GM21529 (cell line): ENCODE results near the gene TAAR8.
"Not testable (repeated sequence)": the region's sequence is repeated elsewhere in the genome, so short reads cannot be mapped to it uniquely, and the experiment has no call there.

Source experiments
- ATAC-seq: cut with Tn5 transposase; IDR thresholded peaks from one replicate; pipeline ENCODE4 v1.9.1; 2021; ENCODE audit not compliant: unreplicated experiment

TAAR8 gene

GRCh38 chr6:132537977-132538376 lies 14.5 kb upstream of the TAAR8 start, which contains the start of gene TAAR9:
TSS of gene TAAR9 (plus strand) at chr6:132538277. CDS start at chr6:132538290, 13 bp downstream.
- no peak for ATAC-seq

- ATAC-seq, result no peak
Observed at GRCh38 chr6:132544826-132545225, 7.6 kb upstream of the TAAR8 start.

DNA sequence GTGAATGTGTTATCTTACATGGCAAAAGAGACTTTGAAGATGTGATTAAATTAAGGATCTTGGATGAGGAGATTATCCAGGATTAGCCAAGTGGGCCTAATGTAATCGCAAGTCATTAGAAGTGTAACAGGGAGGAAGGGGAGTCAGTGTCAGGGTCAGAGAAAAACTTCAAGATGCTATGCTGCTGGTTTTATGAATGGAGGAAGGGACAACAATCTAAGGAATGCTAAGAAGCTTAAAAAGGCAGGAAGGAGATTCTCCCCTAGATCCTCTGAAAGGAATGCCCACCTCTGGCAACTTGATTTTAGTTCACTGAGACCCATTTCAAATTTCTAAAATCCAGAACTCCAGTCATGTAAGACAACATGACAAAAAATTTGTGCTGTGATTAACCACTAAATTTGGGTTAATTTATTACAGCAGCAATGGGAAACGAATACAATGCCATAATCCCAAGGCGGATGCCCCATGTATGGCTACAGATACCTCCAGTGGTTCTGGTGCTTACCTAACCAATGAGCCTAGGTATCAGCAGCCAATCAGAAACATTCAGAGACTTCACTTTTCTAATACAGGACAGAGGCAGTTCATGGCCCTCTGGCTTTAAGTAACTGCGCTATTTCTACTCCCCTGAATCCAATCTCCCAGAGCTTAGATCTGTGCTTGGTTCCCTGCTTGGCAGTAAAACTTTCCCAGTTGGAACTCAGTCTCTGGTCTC lies 3.6 kb upstream of the TAAR8 start:
- no peak for ATAC-seq

DNA sequence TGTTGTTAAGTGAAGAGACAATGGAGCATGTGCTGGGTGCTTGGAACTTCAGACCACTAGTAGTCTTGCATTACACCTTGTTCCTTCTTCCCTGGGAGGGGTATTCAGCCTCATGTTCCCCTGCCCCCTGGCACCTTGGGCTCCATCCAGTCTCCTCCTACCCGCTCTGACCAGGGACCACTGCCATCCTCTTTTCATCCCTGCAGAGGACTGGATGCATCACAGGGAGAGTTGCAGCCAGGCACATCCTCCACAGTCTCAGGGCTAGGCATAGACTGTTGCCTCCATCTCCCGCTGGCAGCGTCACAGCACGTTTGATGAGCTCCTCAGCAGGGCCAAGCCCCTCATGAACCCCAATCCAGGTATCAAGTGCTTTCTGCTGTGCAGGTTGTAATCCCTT lies 1.3 kb upstream of the TAAR8 start:
- ATAC-seq, result no peak

DNA sequence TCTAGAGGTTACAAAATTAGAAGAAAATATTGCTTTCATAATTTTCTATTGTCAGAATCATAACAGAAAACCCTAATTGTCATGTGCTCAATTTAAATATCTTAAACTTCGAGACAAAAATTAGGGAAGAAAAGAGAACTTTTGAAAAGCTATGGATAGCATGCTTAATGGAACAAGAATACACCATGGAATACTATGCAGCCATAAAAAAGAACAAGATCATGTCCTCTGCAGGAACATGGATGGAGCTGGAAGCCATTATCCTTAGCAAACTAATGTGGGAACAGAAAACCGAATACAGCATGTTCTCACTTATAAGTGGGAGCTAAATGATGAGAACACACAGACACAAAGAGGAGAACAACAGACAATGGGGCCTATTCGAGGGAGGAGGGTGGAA lies 7.6 kb downstream of the TAAR8 start:
- not testable (repeated sequence) for ATAC-seq

GRCh38 chr6:132566404-132566803 lies 13.9 kb downstream of the TAAR8 start:
- no peak for ATAC-seq

- no peak for ATAC-seq
Observed at GRCh38 chr6:132567566-132567965, 15.1 kb downstream of the TAAR8 start.

DNA sequence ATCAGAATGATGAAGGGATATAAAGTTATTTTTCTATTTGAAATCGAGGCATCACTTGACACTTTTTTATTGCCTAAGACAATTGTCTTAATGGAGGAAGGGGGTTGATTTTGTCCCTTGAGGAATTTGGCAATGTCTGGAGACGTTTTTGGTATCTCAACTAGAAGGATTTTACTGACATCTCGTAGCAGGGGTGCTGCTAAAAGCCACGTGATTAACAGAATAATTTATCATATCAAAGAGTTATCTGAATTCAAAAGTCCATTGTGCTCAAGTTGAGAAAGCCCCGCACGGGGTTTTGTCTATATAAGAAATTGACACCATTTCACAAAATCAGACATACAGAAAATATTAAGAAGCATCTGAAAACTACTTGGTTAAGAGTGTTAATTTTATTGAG lies 16.1 kb downstream of the TAAR8 start:
- ATAC-seq, result no peak

DNA sequence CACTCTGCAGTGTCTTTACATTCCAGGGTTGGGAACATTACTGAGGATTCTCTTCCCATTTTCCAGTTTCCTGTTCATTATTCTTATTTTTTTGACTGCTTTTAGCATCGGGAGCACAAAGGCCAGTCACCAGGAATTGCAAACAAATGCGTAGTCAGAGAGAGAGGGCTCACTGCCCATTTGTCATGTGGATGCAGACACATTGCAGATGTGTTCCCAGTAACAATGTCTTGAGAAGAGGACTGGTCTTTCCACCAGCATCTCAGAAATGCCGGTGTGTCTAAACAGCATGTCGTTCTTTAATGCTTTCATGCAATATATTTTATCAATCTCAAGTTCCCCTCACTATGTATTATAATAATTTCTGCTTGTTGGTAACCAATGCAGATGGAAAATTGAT lies 16.7 kb downstream of the TAAR8 start:
- no peak for ATAC-seq

GRCh38 chr6:132570221-132570777 lies 17.8 kb downstream of the TAAR8 start, which contains the start of gene TAAR6:
TSS of gene TAAR6 (plus strand) at chr6:132570322. CDS start at chr6:132570322, 0 bp downstream.
- ATAC-seq, result no peak

DNA sequence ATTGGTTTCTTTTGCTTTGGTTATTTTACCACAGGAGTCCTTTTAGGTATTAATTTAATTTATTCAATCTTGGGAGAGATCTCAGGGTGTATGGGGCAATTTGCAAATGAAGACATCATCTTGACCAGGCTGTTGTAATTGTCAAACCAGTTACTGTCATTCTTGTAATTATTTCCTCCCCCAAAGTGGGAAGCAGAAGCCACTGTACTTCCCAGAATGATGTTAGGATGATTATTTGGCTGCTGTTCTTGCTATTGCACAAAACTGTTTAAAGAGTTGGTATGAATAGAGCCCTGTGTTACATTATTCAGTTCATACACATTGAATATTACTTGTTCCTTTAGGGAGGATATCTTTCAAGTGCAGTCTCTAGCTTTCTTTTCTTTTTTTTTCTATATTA lies 19.3 kb downstream of the TAAR8 start:
- no peak for ATAC-seq

DNA sequence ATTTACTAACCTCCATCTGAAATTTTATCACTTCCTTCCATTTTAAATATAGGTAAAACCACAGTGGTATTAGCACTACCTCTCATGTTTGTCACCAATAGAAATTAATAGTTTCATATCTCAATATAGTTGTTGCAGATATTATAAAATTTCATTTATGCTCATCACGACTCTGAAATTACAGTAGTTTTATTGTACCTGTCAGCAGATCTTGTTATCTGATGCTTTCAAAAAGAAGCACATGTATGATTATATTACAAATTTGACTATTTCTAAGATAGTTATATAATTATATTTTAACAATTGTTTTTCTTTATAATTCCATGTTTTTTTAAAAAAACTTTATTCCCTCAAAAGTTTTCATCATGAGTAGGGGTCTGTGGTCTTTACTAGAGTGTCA lies 32.2 kb downstream of the TAAR8 start:
- ATAC-seq, result no peak

DNA sequence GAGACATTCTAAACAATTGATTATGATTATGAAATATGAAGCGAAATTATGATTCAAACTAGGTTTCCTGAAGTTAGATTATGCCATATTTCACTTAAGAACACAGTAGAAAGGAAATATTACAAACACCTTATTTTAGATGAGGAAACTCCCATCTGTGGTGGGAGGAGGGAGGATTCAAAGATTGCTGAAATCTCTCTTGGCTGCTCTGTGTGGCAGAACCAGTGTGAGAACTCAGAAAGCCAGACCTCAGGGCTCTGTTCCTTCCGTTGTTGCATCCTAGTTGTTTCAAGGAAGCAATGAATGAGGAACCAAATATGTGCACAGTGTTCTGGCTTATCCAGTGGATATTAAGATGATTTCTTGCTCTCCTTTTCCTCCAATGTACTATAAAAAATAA lies 35.0 kb downstream of the TAAR8 start:
- no peak for ATAC-seq

GRCh38 chr6:132589454-132589853 lies 37.0 kb downstream of the TAAR8 start, which contains the start of gene TAAR5:
TSS of gene TAAR5 (minus strand) at chr6:132589741. CDS start at chr6:132589686, 55 bp downstream.
- no peak for ATAC-seq

GRCh38 chr6:132590362-132590761 lies 37.9 kb downstream of the TAAR8 start:
- ATAC-seq, result no peak

- ATAC-seq, result no peak
Observed at GRCh38 chr6:132592855-132593254, 40.4 kb downstream of the TAAR8 start.

- ATAC-seq, result no peak
Observed at GRCh38 chr6:132596201-132596600, 43.7 kb downstream of the TAAR8 start.

DNA sequence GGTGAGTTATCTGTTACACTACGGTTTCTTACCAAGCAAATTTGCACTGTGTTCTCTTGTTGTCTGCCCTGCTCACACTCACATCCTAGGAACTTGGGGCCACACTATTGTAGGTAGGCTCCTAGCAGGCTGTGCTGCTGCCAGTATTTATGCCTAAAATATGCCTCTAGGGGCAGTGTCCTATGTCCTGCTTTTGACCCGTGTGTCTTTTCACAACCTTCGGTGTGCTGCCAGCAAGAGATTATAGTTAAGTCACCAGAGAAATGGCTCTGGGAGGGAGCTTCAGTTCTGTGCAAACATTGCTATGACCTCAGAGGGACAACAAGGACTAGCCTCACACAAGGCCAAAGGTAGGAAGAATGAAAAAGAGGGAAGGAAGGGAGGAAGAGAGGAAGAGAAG lies 46.0 kb downstream of the TAAR8 start:
- ATAC-seq, result peak; percentile 89

- not testable (repeated sequence) for ATAC-seq
Observed at GRCh38 chr6:132600900-132601299, 48.4 kb downstream of the TAAR8 start.
